Amniotic stem cell (primary cell): ENCODE measurements around the gene SERAC1.

Experiments
- DNase-seq: peaks from one replicate; lab custom pipeline; 2025; lab: John Stamatoyannopoulos, UW

The SERAC1 gene

GRCh38 chr6:158121335-158121734, 46.7 kb downstream of the SERAC1 start:
- no peak for DNase-seq

- DNase-seq = no peak
Measured at GRCh38 chr6:158118886-158119285, 49.2 kb downstream of the SERAC1 start.

- DNase-seq = no peak
Measured at GRCh38 chr6:158115508-158115907, 52.6 kb downstream of the SERAC1 start.

GRCh38 chr6:158115102-158115501, 53.0 kb downstream of the SERAC1 start:
- DNase-seq = no peak

- no peak for DNase-seq
Measured at GRCh38 chr6:158113802-158114201, 54.3 kb downstream of the SERAC1 start.

GRCh38 chr6:158111987-158112386, 56.1 kb downstream of the SERAC1 start:
- DNase-seq = no peak

GRCh38 chr6:158110986-158111385, 57.1 kb downstream of the SERAC1 start:
- DNase-seq = no peak

GRCh38 chr6:158109748-158110147, 58.3 kb downstream of the SERAC1 start:
- DNase-seq = no peak

GRCh38 chr6:158104696-158105095, 63.4 kb downstream of the SERAC1 start:
- DNase-seq = no peak

- DNase-seq = no peak
Measured at GRCh38 chr6:158103228-158103627, 64.8 kb downstream of the SERAC1 start.

- DNase-seq = no peak
Measured at GRCh38 chr6:158095671-158096070, 72.4 kb downstream of the SERAC1 start.

GRCh38 chr6:158095031-158095430, 73.0 kb downstream of the SERAC1 start:
- no peak for DNase-seq

- no peak for DNase-seq
Measured at GRCh38 chr6:158092806-158093205, 75.3 kb downstream of the SERAC1 start.

GRCh38 chr6:158087224-158087867, 80.7 kb downstream of the SERAC1 start:
- no peak for DNase-seq

- no peak for DNase-seq
Measured at GRCh38 chr6:158086504-158087223, 81.4 kb downstream of the SERAC1 start.

GRCh38 chr6:158086054-158086503, 82.0 kb downstream of the SERAC1 start:
- no peak for DNase-seq

- no peak for DNase-seq
Measured at GRCh38 chr6:158085261-158086053, 82.6 kb downstream of the SERAC1 start.

- DNase-seq = no peak
Measured at GRCh38 chr6:158083455-158084325, 84.4 kb downstream of the SERAC1 start.

- DNase-seq = no peak
Measured at GRCh38 chr6:158081657-158081935, 86.5 kb downstream of the SERAC1 start.

- DNase-seq = no peak
Measured at GRCh38 chr6:158080849-158081656, 87.0 kb downstream of the SERAC1 start.

- no peak for DNase-seq
Measured at GRCh38 chr6:158078320-158078719, 89.7 kb downstream of the SERAC1 start.
